Measurements from ENCODE around the gene PYM1.

DNA sequence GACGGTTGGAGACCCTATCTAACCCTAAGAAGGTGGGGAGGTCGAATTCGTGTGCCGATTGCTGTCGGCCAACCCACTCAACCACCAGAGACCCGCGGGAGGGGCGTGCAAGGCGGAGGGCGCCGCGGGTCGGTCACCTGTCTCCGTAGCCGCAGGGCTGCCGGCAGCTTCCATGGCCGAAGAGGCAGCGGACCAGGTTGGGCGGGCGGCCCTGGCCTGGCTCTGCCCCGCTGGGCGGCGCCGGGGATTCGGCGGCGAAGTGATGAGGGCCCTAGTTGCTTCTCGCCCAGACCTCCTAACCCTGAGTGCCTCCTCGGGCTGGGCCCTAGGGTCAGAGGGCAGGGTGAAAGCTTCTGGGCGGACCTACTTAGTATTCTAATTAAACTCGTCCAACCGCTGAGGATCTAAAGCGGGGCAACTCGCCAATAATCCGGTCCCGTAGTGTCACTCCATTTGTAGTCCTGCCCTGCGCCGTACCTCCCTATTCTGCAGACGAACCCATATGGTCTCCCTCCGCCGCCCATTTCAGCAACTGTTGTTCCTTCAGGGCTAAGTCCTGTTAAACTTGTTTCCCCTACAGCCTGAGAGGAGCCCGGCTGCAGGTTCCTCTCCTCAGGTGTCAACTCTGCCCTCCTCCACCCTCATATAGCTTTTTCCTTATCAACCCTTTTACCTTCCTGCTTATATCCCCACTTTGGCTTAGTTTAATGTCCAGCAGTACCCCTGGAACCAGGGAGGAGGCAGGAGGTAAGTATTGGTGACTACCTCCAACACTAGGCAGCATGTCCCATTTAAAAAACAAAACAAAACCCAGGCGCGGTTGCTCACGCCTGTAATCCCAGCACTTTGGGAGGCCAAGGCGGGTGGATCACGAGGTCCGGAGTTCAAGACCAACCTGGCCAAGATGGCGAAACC is at the start of gene PYM1:
- TF ChIP-seq CTCF (IDR thresholded peaks at IDR 0.05) (no peak), POLR2A (IDR thresholded peaks at IDR 0.05) (peak in 1 of 2 donors; percentile 14)
